ENCODE results near the gene NRG2. TPM values are rescaled to one million over a fixed set of nuclear protein-coding genes. Genes with fewer than 3 reads are reported as not detected.

Gene NRG2
- total RNA-seq, 3 donors from 2014 or later (not counting 1 experiment from before 2014, with no cell fraction given) = 0.21 to 0.50 (median 0.40) TPM

DNA sequence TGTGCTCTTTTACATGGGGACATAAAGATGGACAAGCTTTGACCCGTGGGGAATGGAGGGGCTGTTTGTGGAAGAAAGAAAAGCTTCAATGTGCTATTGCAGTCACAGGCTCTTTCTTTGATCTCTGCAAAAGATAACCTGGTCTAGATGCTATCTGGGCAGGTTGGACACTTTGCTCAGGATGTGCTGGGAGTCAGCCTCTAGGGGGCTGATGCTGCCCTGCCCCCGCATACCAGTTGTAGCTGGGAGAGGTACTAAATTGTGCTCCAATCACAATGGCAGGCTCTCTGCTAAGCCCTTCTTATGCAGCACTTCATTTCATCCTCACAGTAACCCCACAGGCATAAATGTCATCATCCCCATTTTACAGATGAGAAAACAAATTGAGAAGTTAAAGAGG lies 180.3 kb downstream of the NRG2 start:
- ATAC-seq (no peak), DNase-seq (no peak)
- Mint-ChIP-seq H3K9me3 (no peaks in the 10 kb centered on the region), H3K27me3 (ENCODE audit: low read depth in 2 of 2) (peaks cover 0 to 8% of the 10 kb centered on the region in 2 donors), H3K4me1 (peaks cover 0 to 4% of the 10 kb centered on the region in 2 donors), H3K27ac (no peak overlapping the region), H3K36me3 (no peaks in the 10 kb centered on the region), H3K4me3 (no peak overlapping the region)
- intact Hi-C loops (cut with micrococcal nuclease) = no loop called here
- H3K4me1 ChIP-seq (ENCODE audit: control insufficient read depth, insufficient read depth, low read length) = no peaks in the 10 kb centered on the region
- TF ChIP-seq, protein P1, sequence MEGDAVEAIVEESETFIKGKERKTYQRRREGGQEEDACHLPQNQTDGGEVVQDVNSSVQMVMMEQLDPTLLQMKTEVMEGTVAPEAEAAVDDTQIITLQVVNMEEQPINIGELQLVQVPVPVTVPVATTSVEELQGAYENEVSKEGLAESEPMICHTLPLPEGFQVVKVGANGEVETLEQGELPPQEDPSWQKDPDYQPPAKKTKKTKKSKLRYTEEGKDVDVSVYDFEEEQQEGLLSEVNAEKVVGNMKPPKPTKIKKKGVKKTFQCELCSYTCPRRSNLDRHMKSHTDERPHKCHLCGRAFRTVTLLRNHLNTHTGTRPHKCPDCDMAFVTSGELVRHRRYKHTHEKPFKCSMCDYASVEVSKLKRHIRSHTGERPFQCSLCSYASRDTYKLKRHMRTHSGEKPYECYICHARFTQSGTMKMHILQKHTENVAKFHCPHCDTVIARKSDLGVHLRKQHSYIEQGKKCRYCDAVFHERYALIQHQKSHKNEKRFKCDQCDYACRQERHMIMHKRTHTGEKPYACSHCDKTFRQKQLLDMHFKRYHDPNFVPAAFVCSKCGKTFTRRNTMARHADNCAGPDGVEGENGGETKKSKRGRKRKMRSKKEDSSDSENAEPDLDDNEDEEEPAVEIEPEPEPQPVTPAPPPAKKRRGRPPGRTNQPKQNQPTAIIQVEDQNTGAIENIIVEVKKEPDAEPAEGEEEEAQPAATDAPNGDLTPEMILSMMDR (IDR thresholded peaks at IDR 0.05) = no peak
- H3K27ac ChIP-seq (ENCODE audit: low read length) = no peak overlapping the region
- no peaks in the 10 kb centered on the region for H3K9me3 ChIP-seq (ENCODE audit: control insufficient read depth, insufficient read depth, low read length)
- no peaks in the 10 kb centered on the region for H3K27me3 ChIP-seq (ENCODE audit: control insufficient read depth, insufficient read depth, low read length)
- no peaks in the 10 kb centered on the region for H3K36me3 ChIP-seq (ENCODE audit: control insufficient read depth, insufficient read depth, low read length)
- WGBS (ENCODE audit: insufficient coverage) = 73% methylated on average over 2 of the region's 2 CpGs
- H3K4me3 ChIP-seq (ENCODE audit: low read length) = no peak overlapping the region

DNA sequence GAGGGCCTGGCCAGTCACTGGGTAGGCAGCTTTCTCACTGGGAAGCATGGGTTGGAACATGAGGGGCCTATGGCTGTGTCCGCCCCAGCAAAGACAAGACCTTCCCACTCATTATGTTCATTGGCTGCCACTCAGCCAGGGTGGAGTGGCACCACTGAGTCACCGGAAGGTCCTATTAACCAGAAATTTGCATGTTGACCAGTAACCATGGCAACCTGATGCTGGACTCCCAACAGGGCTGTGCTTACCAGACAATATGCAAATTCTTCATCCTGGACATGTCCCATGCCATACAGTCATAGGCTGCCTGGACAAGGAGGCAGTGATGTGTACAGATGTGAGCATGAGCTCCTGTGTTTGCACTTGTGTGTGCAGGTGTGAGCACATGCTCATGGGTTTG lies 180.8 kb downstream of the NRG2 start:
- Histone ChIP-seq H3K9me3 (ENCODE audit: control insufficient read depth, insufficient read depth, low read length) (no peaks in the 10 kb centered on the region), H3K27me3 (ENCODE audit: control insufficient read depth, insufficient read depth, low read length) (no peaks in the 10 kb centered on the region), H3K4me1 (ENCODE audit: control insufficient read depth, insufficient read depth, low read length) (no peaks in the 10 kb centered on the region), H3K27ac (ENCODE audit: low read length) (no peak overlapping the region), H3K4me3 (ENCODE audit: low read length) (no peak overlapping the region), H3K36me3 (ENCODE audit: control insufficient read depth, insufficient read depth, low read length) (no peaks in the 10 kb centered on the region)
- ATAC-seq = no peak
- Mint-ChIP-seq H3K4me1 (peaks cover 0 to 4% of the 10 kb centered on the region in 2 donors), H3K9me3 (no peaks in the 10 kb centered on the region), H3K27me3 (ENCODE audit: low read depth in 2 of 2) (peaks cover 0 to 8% of the 10 kb centered on the region in 2 donors), H3K27ac (no peak overlapping the region), H3K36me3 (no peaks in the 10 kb centered on the region), H3K4me3 (no peak overlapping the region)
- intact Hi-C loops (cut with micrococcal nuclease) = no loop called here
- WGBS (ENCODE audit: insufficient coverage) = 87% methylated on average over 2 of the region's 2 CpGs
- DNase-seq = no peak
- TF ChIP-seq, protein P1 (IDR thresholded peaks at IDR 0.05) = no peak

DNA sequence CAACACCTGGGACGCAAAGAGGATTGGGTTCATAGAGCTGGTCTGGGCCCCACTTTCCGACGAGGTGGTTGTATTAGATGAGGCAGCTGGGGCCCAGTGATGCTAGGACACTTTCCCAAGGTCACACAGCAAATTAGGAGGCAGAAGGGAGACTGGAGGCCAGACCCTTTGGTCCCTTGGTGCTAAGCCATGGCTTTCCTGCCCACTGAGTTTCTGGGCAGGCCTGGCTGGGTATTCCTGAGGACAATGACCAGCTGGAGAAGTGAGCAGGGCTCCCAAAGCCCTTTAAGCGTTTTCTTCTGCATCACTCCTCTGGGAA lies 181.3 kb downstream of the NRG2 start:
- Mint-ChIP-seq H3K4me3 (no peak overlapping the region), H3K36me3 (no peaks in the 10 kb centered on the region), H3K4me1 (peaks cover 0 to 4% of the 10 kb centered on the region in 2 donors), H3K27ac (no peak overlapping the region), H3K9me3 (no peaks in the 10 kb centered on the region), H3K27me3 (ENCODE audit: low read depth in 2 of 2) (peaks cover 0 to 6% of the 10 kb centered on the region in 2 donors)
- intact Hi-C loops (cut with micrococcal nuclease) = no loop called here
- TF ChIP-seq, protein P1 (IDR thresholded peaks at IDR 0.05) = no peak
- no peaks in the 10 kb centered on the region for H3K27me3 ChIP-seq (ENCODE audit: control insufficient read depth, insufficient read depth, low read length)
- DNase-seq = no peak
- H3K27ac ChIP-seq (ENCODE audit: low read length) = no peak overlapping the region
- no peak overlapping the region for H3K4me3 ChIP-seq (ENCODE audit: low read length)
- H3K9me3 ChIP-seq (ENCODE audit: control insufficient read depth, insufficient read depth, low read length) = no peaks in the 10 kb centered on the region
- H3K4me1 ChIP-seq (ENCODE audit: control insufficient read depth, insufficient read depth, low read length) = no peaks in the 10 kb centered on the region
- ATAC-seq = no peak
- WGBS (ENCODE audit: insufficient coverage) = 83% methylated on average over 4 of the region's 4 CpGs
- H3K36me3 ChIP-seq (ENCODE audit: control insufficient read depth, insufficient read depth, low read length) = no peaks in the 10 kb centered on the region
